Large intestine (tissue), 3 donors: ENCODE data around the gene HABP2. TPM values are rescaled to one million over a fixed set of nuclear protein-coding genes. Genes with fewer than 3 reads are reported as not detected.

Experiments
- DNase-seq, 2 donors: peaks; one replicate each; pipeline versions ENCODE4 v3.0.0 to v3.0.0-alpha.2; 2013
- H3K27ac ChIP-seq: one replicate; pipeline ENCODE4 v1.5.1; 2013; ENCODE audit warnings: low read length
- H3K27me3 ChIP-seq: 2 replicates; pipeline ENCODE4 v1.6.1; 2013; ENCODE audit warnings: low read length; ENCODE audit not compliant: control insufficient read depth, insufficient read depth
- H3K36me3 ChIP-seq: 2 replicates; pipeline ENCODE4 v1.6.1; 2013; ENCODE audit warnings: low read length; ENCODE audit not compliant: control insufficient read depth, insufficient read depth
- H3K4me1 ChIP-seq: one replicate; pipeline ENCODE4 v1.6.1; 2013; ENCODE audit warnings: low read length; ENCODE audit not compliant: control insufficient read depth, insufficient read depth
- H3K4me3 ChIP-seq: one replicate; pipeline ENCODE4 v1.5.1; 2013; ENCODE audit warnings: low read length
- H3K9me3 ChIP-seq: one replicate; pipeline ENCODE4 v1.6.1; 2013; ENCODE audit warnings: mild to moderate bottlenecking, low read depth, low read length, moderate library complexity; ENCODE audit not compliant: control insufficient read depth
- WGBS: methylation state at CpG from one replicate; pipeline ENCODE4 v1.1.5; 2013; ENCODE audit warnings: low lambda C conversion rate; ENCODE audit not compliant: insufficient coverage; 5-methylcytosine and 5-hydroxymethylcytosine counted together
- polyA plus RNA-seq: library from polyadenylated mRNA; unstranded; fragments of 120-200 nt; gene quantifications from one replicate; pipeline ENCODE4 v1.2.1, GENCODE V29; 2013

Gene HABP2
- polyA plus RNA-seq, 1 donor = 27.7 TPM

DNA sequence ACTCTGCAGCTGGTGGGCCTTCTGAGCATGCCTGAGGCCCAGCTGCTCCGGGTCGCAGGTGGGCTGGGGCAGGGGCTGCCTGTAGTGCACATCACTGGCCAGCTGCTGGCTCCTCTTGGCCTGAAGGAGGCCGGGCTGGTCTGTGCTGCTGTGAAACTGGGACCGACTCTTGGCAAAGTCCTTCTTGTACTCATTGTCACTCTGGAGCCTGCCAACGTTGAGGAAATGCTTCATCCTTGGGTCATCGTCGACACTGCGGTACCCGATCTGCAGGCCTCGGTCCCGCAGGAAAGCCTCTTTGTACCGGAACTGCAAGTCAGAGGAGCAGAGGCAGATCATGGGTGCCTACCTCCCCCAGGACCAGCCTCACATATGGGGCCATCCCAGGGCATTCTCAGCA, 37.7 kb downstream of the HABP2 start:
- Histone ChIP-seq H3K36me3 (peaks cover 5% of the 10 kb centered on the region), H3K27me3 (no peaks in the 10 kb centered on the region)

GRCh38 chr10:113592380-113592779, 39.5 kb downstream of the HABP2 start:
- no CpG with 5 or more reads among the region's 8 CpGs for WGBS
- Histone ChIP-seq H3K27me3 (no peaks in the 10 kb centered on the region), H3K9me3 (no peaks in the 10 kb centered on the region), H3K27ac (no peak overlapping the region), H3K4me1 (no peaks in the 10 kb centered on the region), H3K4me3 (no peak overlapping the region), H3K36me3 (peaks cover 5% of the 10 kb centered on the region)
- no peak for DNase-seq

More for the DNA sequence above, 37.7 kb downstream of the HABP2 start:
- no peak for DNase-seq
- Histone ChIP-seq H3K27ac (no peak overlapping the region), H3K9me3 (no peaks in the 10 kb centered on the region), H3K4me3 (no peak overlapping the region), H3K4me1 (no peaks in the 10 kb centered on the region)
- no CpG with 5 or more reads among the region's 12 CpGs for WGBS

GRCh38 chr10:113594652-113595051, 41.8 kb downstream of the HABP2 start:
- no peak for DNase-seq
- no peaks in the 10 kb centered on the region for H3K36me3 ChIP-seq
- no peaks in the 10 kb centered on the region for H3K4me1 ChIP-seq
- H3K9me3 ChIP-seq = no peaks in the 10 kb centered on the region
- WGBS = 100% methylated on average over 1 of the region's 13 CpGs
- H3K4me3 ChIP-seq = no peak overlapping the region
- H3K27ac ChIP-seq = no peak overlapping the region
- H3K27me3 ChIP-seq = no peaks in the 10 kb centered on the region

GRCh38 chr10:113600569-113600968, 47.7 kb downstream of the HABP2 start:
- H3K9me3 ChIP-seq = no peaks in the 10 kb centered on the region
- no peak for DNase-seq
- no peaks in the 10 kb centered on the region for H3K36me3 ChIP-seq
- H3K4me1 ChIP-seq = no peaks in the 10 kb centered on the region
- no peak overlapping the region for H3K27ac ChIP-seq
- H3K27me3 ChIP-seq = no peaks in the 10 kb centered on the region
- H3K4me3 ChIP-seq = no peak overlapping the region
- no CpG with 5 or more reads among the region's 3 CpGs for WGBS

DNA sequence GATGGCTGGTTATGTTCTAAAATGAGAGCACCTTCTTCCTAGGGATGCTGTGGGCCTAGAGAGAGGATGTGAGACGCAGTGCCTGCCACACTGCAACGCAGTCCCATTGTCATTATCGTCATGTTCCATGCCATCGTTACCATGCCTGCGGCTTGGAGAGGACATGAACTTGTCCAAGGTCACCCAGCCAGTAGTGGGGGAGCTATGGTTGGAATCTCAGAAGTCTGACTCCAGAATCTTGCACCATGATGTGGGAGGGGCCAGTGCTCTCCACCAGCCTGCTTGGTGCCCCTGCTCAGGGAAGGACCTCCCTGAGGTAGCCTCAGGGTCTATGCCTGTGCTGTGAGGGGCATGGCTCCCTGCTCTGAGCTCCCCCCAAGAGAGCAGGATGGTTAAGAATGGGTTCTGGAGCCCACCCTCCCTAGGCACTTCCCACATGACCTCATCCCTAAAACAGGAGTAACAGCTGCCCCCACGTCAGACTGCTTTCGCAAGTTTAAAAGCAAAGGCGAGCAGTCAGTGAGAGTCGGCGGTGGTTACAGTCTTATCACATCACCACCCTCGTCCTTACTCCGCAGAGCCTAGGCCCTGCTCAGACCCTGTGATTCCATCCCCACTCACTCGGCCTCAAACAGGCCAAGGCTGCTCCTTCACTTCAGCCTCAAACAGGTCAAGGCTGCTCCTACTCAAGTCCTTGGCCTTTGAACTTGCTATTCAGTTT, 50.4 kb downstream of the HABP2 start:
- Histone ChIP-seq H3K36me3 (no peaks in the 10 kb centered on the region), H3K27ac (no peak overlapping the region), H3K4me1 (no peaks in the 10 kb centered on the region), H3K4me3 (no peak overlapping the region), H3K9me3 (no peaks in the 10 kb centered on the region), H3K27me3 (no peaks in the 10 kb centered on the region)
- no CpG with 5 or more reads among the region's 13 CpGs for WGBS
- DNase-seq = no peak

DNA sequence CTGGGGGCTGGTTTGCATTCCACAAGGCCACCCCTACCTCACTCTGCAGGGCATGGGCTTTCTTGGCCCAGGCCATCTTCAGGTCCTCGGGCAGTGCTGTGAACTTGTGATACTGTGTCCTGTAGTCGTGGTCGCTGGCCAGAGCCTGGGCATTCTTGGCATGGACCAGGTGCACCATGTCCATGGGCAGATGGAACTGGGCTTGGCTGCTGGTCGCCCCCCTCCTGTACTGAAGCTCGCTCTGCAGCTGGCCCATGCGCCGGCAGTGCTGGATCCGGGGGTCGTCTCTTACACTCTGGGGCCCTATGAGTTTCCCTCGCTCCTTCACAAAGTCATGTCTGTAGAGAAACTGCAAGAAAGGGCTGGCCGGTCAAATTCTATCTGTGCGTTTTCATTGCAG, 51.7 kb downstream of the HABP2 start:
- DNase-seq = no peak
- H3K27ac ChIP-seq = no peak overlapping the region
- H3K4me3 ChIP-seq = no peak overlapping the region
- no peaks in the 10 kb centered on the region for H3K9me3 ChIP-seq
- H3K4me1 ChIP-seq = no peaks in the 10 kb centered on the region
- no peaks in the 10 kb centered on the region for H3K36me3 ChIP-seq
- no peaks in the 10 kb centered on the region for H3K27me3 ChIP-seq
- no CpG with 5 or more reads among the region's 12 CpGs for WGBS

- Histone ChIP-seq H3K27me3 (no peaks in the 10 kb centered on the region), H3K27ac (no peak overlapping the region), H3K4me1 (no peaks in the 10 kb centered on the region), H3K4me3 (no peak overlapping the region), H3K9me3 (no peaks in the 10 kb centered on the region), H3K36me3 (no peaks in the 10 kb centered on the region)
- DNase-seq = no peak
- 88% methylated on average over 1 of the region's 13 CpGs for WGBS
These were observed 52.6 kb downstream of the HABP2 start for GRCh38 chr10:113605268-113605978.

DNA sequence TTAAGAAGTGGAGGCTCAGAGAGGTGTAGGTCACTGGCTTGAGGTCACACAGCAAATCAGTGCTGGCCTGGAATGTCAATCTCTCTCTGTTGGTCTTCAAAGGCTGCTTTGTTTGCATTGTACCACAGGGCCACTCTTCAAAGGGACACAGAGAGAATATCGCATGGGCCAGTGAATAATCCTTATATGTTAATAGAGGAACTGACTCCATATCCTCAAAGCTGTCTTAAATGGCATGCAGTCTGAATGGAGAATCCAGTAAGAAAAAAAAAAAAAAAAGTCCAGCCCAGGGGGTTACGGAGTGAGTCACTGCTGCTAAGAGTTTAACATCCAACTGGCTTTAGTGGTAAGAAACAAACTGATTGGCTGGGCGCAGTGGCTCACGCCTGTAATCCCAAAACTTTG, 56.9 kb downstream of the HABP2 start:
- WGBS = no CpG with 5 or more reads among the region's 4 CpGs
- H3K27ac ChIP-seq = no peak overlapping the region

DNA sequence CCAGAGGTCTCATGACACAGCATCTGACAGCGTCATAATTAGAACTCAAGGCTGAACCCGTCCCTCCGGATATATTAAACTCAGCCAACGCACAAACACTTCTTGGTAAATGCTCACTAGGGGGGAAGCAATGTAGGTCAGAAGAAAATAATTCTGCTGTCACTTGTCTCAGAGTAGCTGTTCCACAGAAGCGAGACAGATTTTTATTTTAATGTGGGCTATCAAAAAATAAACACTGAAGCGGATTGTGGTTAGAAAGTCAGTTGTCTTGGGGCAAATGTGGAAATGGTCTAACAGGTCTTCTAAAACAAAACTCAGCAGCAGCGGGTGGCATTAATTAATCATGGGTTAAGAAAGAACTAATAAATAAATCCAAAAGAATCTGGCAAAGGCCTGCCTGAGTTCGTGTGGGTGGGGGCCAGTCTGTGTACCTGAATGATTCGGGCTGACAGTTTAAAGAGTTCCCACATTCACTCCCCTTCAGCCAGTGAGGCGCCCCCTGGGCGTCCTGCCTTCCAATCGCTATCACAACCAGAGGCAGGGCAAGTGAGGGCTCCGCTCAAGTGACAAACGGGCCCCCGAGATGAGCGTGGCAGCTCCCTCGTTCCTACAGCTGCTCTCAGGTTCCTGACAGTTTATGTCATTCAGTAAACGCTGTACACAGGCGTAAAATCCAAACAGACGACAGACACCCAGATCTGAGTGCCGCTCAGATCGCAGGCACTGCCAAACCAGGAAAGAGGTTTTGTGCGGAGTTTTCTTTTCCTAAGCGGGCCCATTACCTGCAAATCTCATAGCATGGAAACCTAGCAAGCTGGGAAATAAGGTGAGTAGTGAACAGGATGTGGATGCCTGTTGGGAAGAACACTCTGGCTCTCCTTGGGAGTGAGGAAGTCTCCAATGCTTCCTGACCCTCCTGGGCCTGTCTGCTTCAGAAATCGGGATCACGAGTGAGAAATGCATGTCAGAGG, 58.1 kb downstream of the HABP2 start:
- Histone ChIP-seq H3K36me3 (no peaks in the 10 kb centered on the region), H3K4me3 (no peak overlapping the region), H3K4me1 (no peaks in the 10 kb centered on the region), H3K27me3 (peaks cover 20% of the 10 kb centered on the region), H3K27ac (no peak overlapping the region), H3K9me3 (no peaks in the 10 kb centered on the region)
- DNase-seq = no peak
- whole genome bisulfite sequencing = no CpG with 5 or more reads among the region's 26 CpGs

More for the DNA sequence above, 56.9 kb downstream of the HABP2 start:
- no peaks in the 10 kb centered on the region for H3K36me3 ChIP-seq
- peaks cover 13% of the 10 kb centered on the region for H3K27me3 ChIP-seq
- no peaks in the 10 kb centered on the region for H3K4me1 ChIP-seq
- no peaks in the 10 kb centered on the region for H3K9me3 ChIP-seq
- no peak for DNase-seq
- H3K4me3 ChIP-seq = no peak overlapping the region

GRCh38 chr10:113612154-113612553, 59.3 kb downstream of the HABP2 start:
- no peak for DNase-seq
- H3K4me1 ChIP-seq = no peaks in the 10 kb centered on the region
- whole genome bisulfite sequencing = no CpG with 5 or more reads among the region's 3 CpGs
- no peaks in the 10 kb centered on the region for H3K36me3 ChIP-seq
- no peak overlapping the region for H3K27ac ChIP-seq
- peaks cover 30% of the 10 kb centered on the region for H3K27me3 ChIP-seq
- no peaks in the 10 kb centered on the region for H3K9me3 ChIP-seq
- no peak overlapping the region for H3K4me3 ChIP-seq
